HG03196 (cell line): ENCODE data around the gene SHROOM3.
"Not testable (repeated sequence)": the region's sequence is repeated elsewhere in the genome, so short reads cannot be mapped to it uniquely, and the experiment has no call there.

Experiments used
- ATAC-seq: cut with Tn5 transposase; IDR thresholded peaks from one replicate; pipeline ENCODE4 v1.9.1; 2021; ENCODE audit not compliant: unreplicated experiment

SHROOM3 gene

GRCh38 chr4:76589872-76590797 is 155.1 kb downstream of the SHROOM3 start:
- ATAC-seq = no peak

GRCh38 chr4:76590798-76591281 is 155.8 kb downstream of the SHROOM3 start:
- ATAC-seq = no peak

GRCh38 chr4:76591992-76592391 is 157.0 kb downstream of the SHROOM3 start:
- no peak for ATAC-seq

GRCh38 chr4:76592460-76592859 is 157.4 kb downstream of the SHROOM3 start:
- no peak for ATAC-seq

- no peak for ATAC-seq
Observed at GRCh38 chr4:76594173-76594572, 159.1 kb downstream of the SHROOM3 start.

GRCh38 chr4:76595435-76595834 is 160.4 kb downstream of the SHROOM3 start:
- no peak for ATAC-seq

GRCh38 chr4:76596713-76597112 is 161.7 kb downstream of the SHROOM3 start:
- ATAC-seq = no peak

- no peak for ATAC-seq
Observed at GRCh38 chr4:76597423-76597979, 162.5 kb downstream of the SHROOM3 start.

GRCh38 chr4:76600447-76600846 is 165.4 kb downstream of the SHROOM3 start:
- no peak for ATAC-seq

GRCh38 chr4:76601791-76602190 is 166.8 kb downstream of the SHROOM3 start:
- no peak for ATAC-seq

- no peak for ATAC-seq
Observed at GRCh38 chr4:76605099-76605563, 170.1 kb downstream of the SHROOM3 start.

GRCh38 chr4:76606645-76607265 is 171.7 kb downstream of the SHROOM3 start:
- ATAC-seq = no peak

- ATAC-seq = peak; percentile 94
Observed at GRCh38 chr4:76607266-76607799, 172.3 kb downstream of the SHROOM3 start.

GRCh38 chr4:76607846-76608245 is 172.8 kb downstream of the SHROOM3 start:
- no peak for ATAC-seq

GRCh38 chr4:76608549-76608948 is 173.5 kb downstream of the SHROOM3 start:
- not testable (repeated sequence) for ATAC-seq

GRCh38 chr4:76610751-76611547 is 175.9 kb downstream of the SHROOM3 start:
- ATAC-seq = no peak

GRCh38 chr4:76611616-76612207 is 176.7 kb downstream of the SHROOM3 start:
- ATAC-seq = no peak

GRCh38 chr4:76614589-76614988 is 179.6 kb downstream of the SHROOM3 start:
- ATAC-seq = no peak

- no peak for ATAC-seq
Observed at GRCh38 chr4:76615999-76616398, 181.0 kb downstream of the SHROOM3 start.

GRCh38 chr4:76616526-76616925 is 181.5 kb downstream of the SHROOM3 start:
- no peak for ATAC-seq
